Panc1 (cell line): ENCODE results near the gene MYH7. TPM values are rescaled to one million over a fixed set of nuclear protein-coding genes. Genes with fewer than 3 reads are reported as not detected.

Experiments
- ATAC-seq: fragments of 200-7000 bp; cut with Tn5 transposase; 2 replicates; pipeline ENCODE4 v1.9.1; 2020; ENCODE audit warnings: mild to moderate bottlenecking, moderate library complexity
- BruUV-seq: library from RNA; stranded (reverse); fragments of 400-500 nt; replicated peaks from 2 replicates; lab custom pipeline; 2021; lab: Mats Ljungman, UMichigan
- CTCF ChIA-PET: fragments of 300-600 bp; sonication (Branson Sonifier 250); formaldehyde crosslinking; loops from one replicate; lab custom pipeline; 2022; ENCODE audit warnings: antibody characterized with exemption; lab: Charles Lee
- POLR2A ChIA-PET: fragments of 300-600 bp; sonication (Branson Sonifier 250); formaldehyde crosslinking; loops from one replicate; lab custom pipeline; 2022; ENCODE audit warnings: antibody characterized with exemption; lab: Charles Lee
- DNase-seq: peaks from one replicate; pipeline ENCODE4 v3.0.0-alpha.2; 2010; ENCODE audit warnings: low read depth, low spot score
- H3K27ac ChIP-seq: 2 replicates; pipeline ENCODE4 v1.5.1; 2011; ENCODE audit warnings: mild to moderate bottlenecking, low read length, inconsistent platforms
- H3K27me3 ChIP-seq: fragments of 200-500 bp; sonication (Bioruptor generic); 2 replicates; pipeline ENCODE4 v1.6.0; 2014; ENCODE audit warnings: low read length, inconsistent platforms; ENCODE audit not compliant: control insufficient read depth, insufficient read depth
- H3K36me3 ChIP-seq: fragments of 200-500 bp; sonication (Bioruptor generic); 2 replicates; pipeline ENCODE4 v1.5.1; 2014; ENCODE audit warnings: inconsistent platforms, mild to moderate bottlenecking, low read length, moderate library complexity; ENCODE audit not compliant: control insufficient read depth, insufficient read depth
- H3K4me1 ChIP-seq: 2 replicates; pipeline ENCODE4 v1.5.1; 2011; ENCODE audit warnings: inconsistent platforms, mild to moderate bottlenecking, low read length, moderate library complexity; ENCODE audit not compliant: control insufficient read depth, insufficient read depth
- H3K4me3 ChIP-seq, 2 experiments: 2 replicates each; pipeline ENCODE4 v1.5.1; 2011 to 2012; ENCODE audit warnings: low read depth in 2 of 2, low read length in 2 of 2, mild to moderate bottlenecking in 2 of 2, inconsistent platforms in 1 of 2, moderate library complexity in 1 of 2
- H3K9me3 ChIP-seq: fragments of 200-500 bp; sonication (Bioruptor generic); 2 replicates; pipeline ENCODE4 v1.5.1; 2014; ENCODE audit warnings: low read depth, mild to moderate bottlenecking, inconsistent platforms, low read length, moderate library complexity; ENCODE audit not compliant: control insufficient read depth, insufficient read depth
- CTCF ChIP-seq: fragments of 450-650 bp; IDR thresholded peaks from 2 replicates; pipeline ENCODE4 v1.5.1; 2017; ENCODE audit warnings: mild to moderate bottlenecking
- POLR2AphosphoS5 ChIP-seq: IDR thresholded peaks from 2 replicates; pipeline ENCODE4 v1.6.1; 2012; ENCODE audit warnings: mild to moderate bottlenecking, low read depth, low read length, moderate library complexity
- REST ChIP-seq, 2 experiments: IDR thresholded peaks; 2 replicates each; pipeline ENCODE4 v1.6.1; 2011 to 2012; ENCODE audit warnings: low read depth in 2 of 2, control low read depth in 1 of 2, low read length in 1 of 2, mild to moderate bottlenecking in 1 of 2, moderate library complexity in 1 of 2; ENCODE audit not compliant: insufficient read depth in 1 of 2
- SIN3A ChIP-seq: IDR thresholded peaks from 2 replicates; pipeline ENCODE4 v1.6.1; 2012; ENCODE audit warnings: low read depth, mild to moderate bottlenecking, low read length, moderate library complexity, borderline replicate concordance; ENCODE audit not compliant: insufficient read depth
- TCF7L2 ChIP-seq: IDR thresholded peaks from 2 replicates; pipeline ENCODE4 v1.6.1; 2011; ENCODE audit warnings: mild to moderate bottlenecking, low read depth, low read length, inconsistent platforms
- in situ Hi-C: cut with HindIII; loops from 2 replicates; pipeline ENCODE4 v1.10.0; 2016; ENCODE audit warnings: low sequenced_read_pairs, low pct_unique_long_range_greater_than_20kb
- intact Hi-C: fragments of 100-400 bp; cut with micrococcal nuclease; formaldehyde crosslinking; loops from one replicate; pipeline ENCODE4 v1.10.0; 2022; ENCODE audit not compliant: unreplicated experiment
- total RNA-seq: library from RNA; stranded (reverse); gene quantifications from one replicate; pipeline ENCODE4 v1.2.1, GENCODE V29; 2021; ENCODE audit not compliant: unreplicated experiment

Gene MYH7
- total RNA-seq, 1 experiment from 2014 or later = not detected

GRCh38 chr14:23415821-23416778 lies 19.4 kb downstream of the MYH7 start:
- Histone ChIP-seq H3K27ac (no peak overlapping the region), H3K9me3 (no peaks in the 10 kb centered on the region), H3K36me3 (no peaks in the 10 kb centered on the region), H3K4me3 (no peak overlapping the region), H3K4me1 (no peaks in the 10 kb centered on the region), H3K27me3 (no peaks in the 10 kb centered on the region)
- TF ChIP-seq POLR2AphosphoS5 (no peak), CTCF (no peak), TCF7L2 (no peak), REST (IDR thresholded peaks at IDR 0.05; ENCODE audit: insufficient read depth in 1 of 2, low read depth in 2 of 2, low read length in 1 of 2) (no peak), SIN3A (no peak)
- BruUV-seq = no TSS peak
- DNase-seq (no peak), ATAC-seq (no peak)
- ChIA-PET POLR2A (no interaction called here), CTCF (no interaction called here)
- intact Hi-C loops = no loop called here
- in situ Hi-C loops = no loop called here

GRCh38 chr14:23414906-23415820 lies 20.3 kb downstream of the MYH7 start:
- no peaks in the 10 kb centered on the region for H3K27me3 ChIP-seq
- DNase-seq (no peak), ATAC-seq (no peak)
- H3K4me3 ChIP-seq = no peak overlapping the region
- H3K27ac ChIP-seq = no peak overlapping the region
- no peaks in the 10 kb centered on the region for H3K4me1 ChIP-seq
- no TSS peak for BruUV-seq
- H3K36me3 ChIP-seq = no peaks in the 10 kb centered on the region
- intact Hi-C loops = no loop called here
- TF ChIP-seq TCF7L2 (no peak), SIN3A (no peak), CTCF (no peak)
- ChIA-PET CTCF (no interaction called here), POLR2A (no interaction called here)
- in situ Hi-C loops = no loop called here
- no peaks in the 10 kb centered on the region for H3K9me3 ChIP-seq
